ENCODE results near the gene OXER1. TPM values are rescaled to one million over a fixed set of nuclear protein-coding genes. Genes with fewer than 3 reads are reported as not detected.
"Not testable (repeated sequence)": the region's sequence is repeated elsewhere in the genome, so short reads cannot be mapped to it uniquely, and the experiment has no call there.

The OXER1 gene
- total RNA-seq, 1 donor from 2014 or later = under 0.01 TPM

- H3K36me3 ChIP-seq (ENCODE audit: control insufficient read depth in 3 of 3, insufficient read depth in 3 of 3, low read length in 3 of 3) = peaks cover 3 to 11% (median 6%) of the 10 kb centered on the region in 3 donors
- H3K9ac ChIP-seq (ENCODE audit: low read depth in 1 of 3, low read length in 3 of 3) = no peak overlapping the region
- H3K4me1 ChIP-seq (ENCODE audit: control insufficient read depth in 3 of 3, insufficient read depth in 3 of 3, low read length in 3 of 3) = no peaks in the 10 kb centered on the region
- H3K27me3 ChIP-seq (ENCODE audit: control insufficient read depth in 3 of 3, insufficient read depth in 3 of 3, low read length in 3 of 3) = no peaks in the 10 kb centered on the region
- H3K27ac ChIP-seq (ENCODE audit: low read depth, low read length) = no peak overlapping the region
- peaks cover 0 to 2% (median 0%) of the 10 kb centered on the region in 3 donors for H3K9me3 ChIP-seq (ENCODE audit: control insufficient read depth in 3 of 3, low read length in 3 of 3)
- no peak overlapping the region for H3K4me3 ChIP-seq (ENCODE audit: low read length in 3 of 3)
Observed at GRCh38 chr2:42736598-42737322, 27.2 kb downstream of the OXER1 start.

DNA sequence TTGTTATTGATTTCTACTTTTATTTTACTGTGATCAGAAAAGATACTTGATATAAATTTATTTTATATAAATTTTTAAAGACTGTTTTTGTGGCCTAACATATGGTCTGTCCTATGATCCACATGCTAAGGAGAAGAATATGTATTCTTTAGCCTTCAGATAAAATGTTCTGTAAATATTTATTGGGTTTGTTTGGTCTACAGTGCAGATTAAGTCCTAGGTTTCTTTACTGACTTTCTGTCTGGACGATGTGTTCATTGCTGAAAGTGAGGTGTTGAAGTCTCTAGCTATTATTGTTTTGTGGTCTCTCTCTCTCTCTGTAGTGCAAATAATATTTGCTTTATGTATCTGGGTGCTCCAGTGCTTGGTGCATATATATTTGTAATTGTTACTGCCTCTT lies 30.1 kb downstream of the OXER1 start:
- Histone ChIP-seq H3K27ac (ENCODE audit: low read depth, low read length) (no peak overlapping the region), H3K27me3 (ENCODE audit: control insufficient read depth in 3 of 3, insufficient read depth in 3 of 3, low read length in 3 of 3) (no peaks in the 10 kb centered on the region), H3K9ac (ENCODE audit: low read depth in 1 of 3, low read length in 3 of 3) (no peak overlapping the region), H3K4me1 (ENCODE audit: control insufficient read depth in 3 of 3, insufficient read depth in 3 of 3, low read length in 3 of 3) (no peaks in the 10 kb centered on the region), H3K9me3 (ENCODE audit: control insufficient read depth in 3 of 3, low read length in 3 of 3) (peaks cover 0 to 2% (median 0%) of the 10 kb centered on the region in 3 donors), H3K36me3 (ENCODE audit: control insufficient read depth in 3 of 3, insufficient read depth in 3 of 3, low read length in 3 of 3) (peaks cover 3 to 11% (median 6%) of the 10 kb centered on the region in 3 donors), H3K4me3 (ENCODE audit: low read length in 3 of 3) (no peak overlapping the region)

DNA sequence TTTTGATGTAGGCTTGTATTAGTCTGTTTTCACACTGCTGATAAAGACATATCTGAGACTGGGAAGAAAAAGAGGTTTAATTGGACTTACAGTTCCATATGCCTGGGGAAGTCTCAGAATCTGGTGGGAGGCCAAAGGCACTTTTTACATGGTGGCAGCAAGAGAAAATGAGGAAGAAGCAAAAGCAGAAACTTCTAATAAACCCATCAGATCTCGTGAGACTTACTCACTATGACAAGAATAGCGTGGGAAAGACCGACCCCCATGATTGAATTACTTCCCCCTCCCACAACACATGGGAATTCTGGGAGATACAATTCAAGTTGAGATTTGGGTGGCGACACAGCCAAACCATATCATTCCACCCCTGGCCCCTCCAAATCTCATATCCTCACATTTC lies 32.6 kb downstream of the OXER1 start:
- H3K27ac ChIP-seq (ENCODE audit: low read depth, low read length); H3K36me3 ChIP-seq (ENCODE audit: control insufficient read depth in 3 of 3, insufficient read depth in 3 of 3, low read length in 3 of 3); H3K4me1 ChIP-seq (ENCODE audit: control insufficient read depth in 3 of 3, insufficient read depth in 3 of 3, low read length in 3 of 3); H3K4me3 ChIP-seq (ENCODE audit: low read length in 3 of 3); H3K9ac ChIP-seq (ENCODE audit: low read depth in 1 of 3, low read length in 3 of 3); H3K27me3 ChIP-seq (ENCODE audit: control insufficient read depth in 3 of 3, insufficient read depth in 3 of 3, low read length in 3 of 3); H3K9me3 ChIP-seq (ENCODE audit: control insufficient read depth in 3 of 3, low read length in 3 of 3): not testable (repeated sequence)

GRCh38 chr2:42726680-42727079 lies 37.3 kb downstream of the OXER1 start:
- Histone ChIP-seq H3K27me3 (ENCODE audit: control insufficient read depth in 3 of 3, insufficient read depth in 3 of 3, low read length in 3 of 3) (no peaks in the 10 kb centered on the region), H3K27ac (ENCODE audit: low read depth, low read length) (no peak overlapping the region), H3K9ac (ENCODE audit: low read depth in 1 of 3, low read length in 3 of 3) (no peak overlapping the region), H3K36me3 (ENCODE audit: control insufficient read depth in 3 of 3, insufficient read depth in 3 of 3, low read length in 3 of 3) (peaks cover 0 to 2% (median 0%) of the 10 kb centered on the region in 3 donors), H3K4me1 (ENCODE audit: control insufficient read depth in 3 of 3, insufficient read depth in 3 of 3, low read length in 3 of 3) (no peaks in the 10 kb centered on the region), H3K4me3 (ENCODE audit: low read length in 3 of 3) (no peak overlapping the region), H3K9me3 (ENCODE audit: control insufficient read depth in 3 of 3, low read length in 3 of 3) (no peaks in the 10 kb centered on the region)

DNA sequence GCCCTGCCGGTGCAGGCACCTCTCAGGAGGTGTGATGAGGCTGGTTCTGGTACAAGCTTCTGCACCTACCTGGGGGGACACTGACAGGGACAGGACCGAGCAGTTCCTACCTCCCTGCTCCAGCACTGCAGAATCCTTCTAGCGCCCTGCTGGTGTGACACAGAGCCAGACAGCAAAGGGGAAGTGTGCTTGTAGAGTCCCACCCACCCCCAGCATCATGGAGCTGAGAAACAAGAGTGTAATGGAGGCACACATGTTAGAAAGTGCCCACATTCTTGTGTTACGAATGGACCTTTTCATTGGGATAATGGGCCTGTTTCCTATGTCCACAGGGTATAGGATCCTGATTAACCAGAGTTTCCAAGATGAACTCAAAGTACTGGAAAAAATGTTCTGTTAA lies 38.3 kb downstream of the OXER1 start:
- no peak overlapping the region for H3K4me3 ChIP-seq (ENCODE audit: low read length in 3 of 3)
- no peaks in the 10 kb centered on the region for H3K27me3 ChIP-seq (ENCODE audit: control insufficient read depth in 3 of 3, insufficient read depth in 3 of 3, low read length in 3 of 3)
- peaks cover 0 to 2% (median 0%) of the 10 kb centered on the region in 3 donors for H3K36me3 ChIP-seq (ENCODE audit: control insufficient read depth in 3 of 3, insufficient read depth in 3 of 3, low read length in 3 of 3)
- H3K9ac ChIP-seq (ENCODE audit: low read depth in 1 of 3, low read length in 3 of 3) = no peak overlapping the region
- no peak overlapping the region for H3K27ac ChIP-seq (ENCODE audit: low read depth, low read length)
- H3K4me1 ChIP-seq (ENCODE audit: control insufficient read depth in 3 of 3, insufficient read depth in 3 of 3, low read length in 3 of 3) = no peaks in the 10 kb centered on the region
- H3K9me3 ChIP-seq (ENCODE audit: control insufficient read depth in 3 of 3, low read length in 3 of 3) = no peaks in the 10 kb centered on the region

DNA sequence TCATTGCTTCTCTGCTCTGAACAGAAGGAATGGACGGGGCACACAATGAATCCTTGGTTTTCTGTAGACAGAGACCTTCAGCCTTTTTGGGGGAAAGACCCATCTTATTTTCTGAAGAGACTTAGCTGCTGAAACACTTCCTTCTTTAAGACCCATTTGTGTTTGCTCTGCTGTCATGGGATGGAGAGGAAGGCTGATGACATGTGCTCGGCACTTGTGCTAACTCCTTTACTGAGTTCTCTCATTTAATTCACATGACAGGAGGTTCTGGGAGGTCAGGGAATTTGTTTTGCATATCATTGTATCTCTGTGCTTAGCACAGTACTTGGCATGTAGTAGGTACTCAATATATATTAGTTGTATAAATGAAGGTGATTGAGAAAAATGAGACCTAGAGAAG lies 39.0 kb downstream of the OXER1 start:
- H3K27ac ChIP-seq (ENCODE audit: low read depth, low read length) = no peak overlapping the region
- H3K9me3 ChIP-seq (ENCODE audit: control insufficient read depth in 3 of 3, low read length in 3 of 3) = no peaks in the 10 kb centered on the region
- no peaks in the 10 kb centered on the region for H3K27me3 ChIP-seq (ENCODE audit: control insufficient read depth in 3 of 3, insufficient read depth in 3 of 3, low read length in 3 of 3)
- H3K4me3 ChIP-seq (ENCODE audit: low read length in 3 of 3) = no peak overlapping the region
- peaks cover 0 to 2% (median 0%) of the 10 kb centered on the region in 3 donors for H3K36me3 ChIP-seq (ENCODE audit: control insufficient read depth in 3 of 3, insufficient read depth in 3 of 3, low read length in 3 of 3)
- no peaks in the 10 kb centered on the region for H3K4me1 ChIP-seq (ENCODE audit: control insufficient read depth in 3 of 3, insufficient read depth in 3 of 3, low read length in 3 of 3)
- no peak overlapping the region for H3K9ac ChIP-seq (ENCODE audit: low read depth in 1 of 3, low read length in 3 of 3)

DNA sequence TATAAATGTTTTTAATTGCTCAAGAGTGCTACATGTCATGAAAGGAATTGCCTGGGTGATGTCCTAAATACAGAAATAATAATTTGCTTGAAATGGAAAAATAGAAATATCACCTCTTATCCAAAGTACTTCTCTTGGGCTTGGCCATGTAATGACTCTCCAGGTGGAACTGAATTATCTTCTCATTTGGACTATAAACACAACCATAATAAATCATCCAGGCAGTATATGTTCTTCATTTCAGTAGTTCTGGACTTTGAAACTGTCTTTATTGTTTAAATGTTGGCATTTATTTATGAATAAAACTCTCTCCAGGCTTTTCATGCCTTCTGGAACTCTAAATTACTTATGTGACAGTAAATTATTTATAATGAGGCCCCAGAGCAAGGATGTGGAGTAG lies 40.5 kb downstream of the OXER1 start:
- Histone ChIP-seq H3K9me3 (ENCODE audit: control insufficient read depth in 3 of 3, low read length in 3 of 3) (no peaks in the 10 kb centered on the region), H3K9ac (ENCODE audit: low read depth in 1 of 3, low read length in 3 of 3) (no peak overlapping the region), H3K4me3 (ENCODE audit: low read length in 3 of 3) (no peak overlapping the region), H3K27ac (ENCODE audit: low read depth, low read length) (no peak overlapping the region), H3K27me3 (ENCODE audit: control insufficient read depth in 3 of 3, insufficient read depth in 3 of 3, low read length in 3 of 3) (no peaks in the 10 kb centered on the region), H3K36me3 (ENCODE audit: control insufficient read depth in 3 of 3, insufficient read depth in 3 of 3, low read length in 3 of 3) (peaks cover 0 to 2% (median 0%) of the 10 kb centered on the region in 3 donors), H3K4me1 (ENCODE audit: control insufficient read depth in 3 of 3, insufficient read depth in 3 of 3, low read length in 3 of 3) (no peaks in the 10 kb centered on the region)

GRCh38 chr2:42722320-42723190 lies 41.4 kb downstream of the OXER1 start:
- Histone ChIP-seq H3K27ac (ENCODE audit: low read depth, low read length) (no peak overlapping the region), H3K9me3 (ENCODE audit: control insufficient read depth in 3 of 3, low read length in 3 of 3) (no peaks in the 10 kb centered on the region), H3K27me3 (ENCODE audit: control insufficient read depth in 3 of 3, insufficient read depth in 3 of 3, low read length in 3 of 3) (no peaks in the 10 kb centered on the region), H3K4me3 (ENCODE audit: low read length in 3 of 3) (no peak overlapping the region), H3K9ac (ENCODE audit: low read depth in 1 of 3, low read length in 3 of 3) (no peak overlapping the region), H3K4me1 (ENCODE audit: control insufficient read depth in 3 of 3, insufficient read depth in 3 of 3, low read length in 3 of 3) (no peaks in the 10 kb centered on the region), H3K36me3 (ENCODE audit: control insufficient read depth in 3 of 3, insufficient read depth in 3 of 3, low read length in 3 of 3) (peaks cover 0 to 2% (median 0%) of the 10 kb centered on the region in 3 donors)

DNA sequence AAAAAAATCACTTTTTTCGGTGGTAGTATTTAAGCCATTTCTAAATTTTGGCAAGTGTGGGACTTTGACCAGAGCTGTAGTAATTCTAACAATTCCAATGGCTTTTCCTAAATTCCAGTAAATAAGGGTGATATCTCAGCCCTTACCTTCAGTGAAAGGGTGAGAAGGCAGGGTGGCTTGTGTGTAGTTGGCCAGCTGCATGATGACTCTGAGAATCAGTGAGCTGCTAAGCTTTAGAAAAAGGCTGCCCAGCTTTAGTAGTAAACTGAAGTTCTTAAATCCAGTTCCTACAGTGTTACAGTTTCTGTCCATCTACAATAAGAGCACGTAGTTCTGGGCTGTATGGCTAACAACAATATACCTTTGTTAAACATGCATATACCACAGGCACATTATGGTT lies 42.0 kb downstream of the OXER1 start:
- Histone ChIP-seq H3K27ac (ENCODE audit: low read depth, low read length) (no peak overlapping the region), H3K9me3 (ENCODE audit: control insufficient read depth in 3 of 3, low read length in 3 of 3) (no peaks in the 10 kb centered on the region), H3K9ac (ENCODE audit: low read depth in 1 of 3, low read length in 3 of 3) (no peak overlapping the region), H3K4me3 (ENCODE audit: low read length in 3 of 3) (no peak overlapping the region), H3K36me3 (ENCODE audit: control insufficient read depth in 3 of 3, insufficient read depth in 3 of 3, low read length in 3 of 3) (peaks cover 0 to 2% (median 0%) of the 10 kb centered on the region in 3 donors), H3K27me3 (ENCODE audit: control insufficient read depth in 3 of 3, insufficient read depth in 3 of 3, low read length in 3 of 3) (no peaks in the 10 kb centered on the region), H3K4me1 (ENCODE audit: control insufficient read depth in 3 of 3, insufficient read depth in 3 of 3, low read length in 3 of 3) (no peaks in the 10 kb centered on the region)

- no peak overlapping the region for H3K27ac ChIP-seq (ENCODE audit: low read depth, low read length)
- no peak overlapping the region for H3K9ac ChIP-seq (ENCODE audit: low read depth in 1 of 3, low read length in 3 of 3)
- no peaks in the 10 kb centered on the region for H3K27me3 ChIP-seq (ENCODE audit: control insufficient read depth in 3 of 3, insufficient read depth in 3 of 3, low read length in 3 of 3)
- peaks cover 0 to 2% (median 0%) of the 10 kb centered on the region in 3 donors for H3K36me3 ChIP-seq (ENCODE audit: control insufficient read depth in 3 of 3, insufficient read depth in 3 of 3, low read length in 3 of 3)
- H3K9me3 ChIP-seq (ENCODE audit: control insufficient read depth in 3 of 3, low read length in 3 of 3) = no peaks in the 10 kb centered on the region
- no peak overlapping the region for H3K4me3 ChIP-seq (ENCODE audit: low read length in 3 of 3)
- no peaks in the 10 kb centered on the region for H3K4me1 ChIP-seq (ENCODE audit: control insufficient read depth in 3 of 3, insufficient read depth in 3 of 3, low read length in 3 of 3)
Observed at GRCh38 chr2:42714686-42715085, 49.2 kb downstream of the OXER1 start.
